GM18858 (cell line): ENCODE measurements around the gene EXO1.
"Not testable (repeated sequence)": the region's sequence is repeated elsewhere in the genome, so short reads cannot be mapped to it uniquely, and the experiment has no call there.

ENCODE experiments used
- ATAC-seq: cut with Tn5 transposase; IDR thresholded peaks from one replicate; pipeline ENCODE4 v1.9.1; 2021; ENCODE audit not compliant: unreplicated experiment

The EXO1 gene

GRCh38 chr1:241834733-241835377 is 13.1 kb upstream of the EXO1 start:
- ATAC-seq = no peak

- no peak for ATAC-seq
Observed at GRCh38 chr1:241836941-241837340, 11.1 kb upstream of the EXO1 start.

- no peak for ATAC-seq
Observed at GRCh38 chr1:241837416-241837815, 10.6 kb upstream of the EXO1 start.

GRCh38 chr1:241837901-241838300 is 10.1 kb upstream of the EXO1 start:
- ATAC-seq = no peak

- ATAC-seq = no peak
Observed at GRCh38 chr1:241838897-241839296, 9.1 kb upstream of the EXO1 start.

GRCh38 chr1:241839369-241839979 is 8.5 kb upstream of the EXO1 start:
- peak; percentile 66 for ATAC-seq

GRCh38 chr1:241840164-241840563 is 7.8 kb upstream of the EXO1 start:
- no peak for ATAC-seq

GRCh38 chr1:241841691-241842090 is 6.3 kb upstream of the EXO1 start:
- no peak for ATAC-seq

GRCh38 chr1:241842565-241842964 is 5.4 kb upstream of the EXO1 start:
- ATAC-seq = no peak

- no peak for ATAC-seq
Observed at GRCh38 chr1:241844593-241844992, 3.4 kb upstream of the EXO1 start.

GRCh38 chr1:241846375-241846774 is 1.6 kb upstream of the EXO1 start:
- no peak for ATAC-seq

- ATAC-seq = no peak
Observed at GRCh38 chr1:241846862-241847539, 1.0 kb upstream of the EXO1 start.

GRCh38 chr1:241847540-241847795 is 536 bp upstream of the EXO1 start:
- ATAC-seq = no peak

- no peak for ATAC-seq
Observed at GRCh38 chr1:241848686-241849344, 811 bp downstream of the EXO1 start.

- ATAC-seq = no peak
Observed at GRCh38 chr1:241849345-241849695, 1.3 kb downstream of the EXO1 start.

GRCh38 chr1:241855545-241856140 is 7.6 kb downstream of the EXO1 start:
- not testable (repeated sequence) for ATAC-seq

- ATAC-seq = peak; percentile 90
Observed at GRCh38 chr1:241857131-241857530, 9.1 kb downstream of the EXO1 start.

GRCh38 chr1:241860922-241861321 is 12.9 kb downstream of the EXO1 start:
- ATAC-seq = no peak

GRCh38 chr1:241869022-241869421 is 21.0 kb downstream of the EXO1 start:
- ATAC-seq = no peak

GRCh38 chr1:241870336-241870735 is 22.3 kb downstream of the EXO1 start:
- no peak for ATAC-seq

- ATAC-seq = no peak
Observed at GRCh38 chr1:241870746-241871430, 22.9 kb downstream of the EXO1 start.
